ENCODE data around the gene USP34. TPM values are rescaled to one million over a fixed set of nuclear protein-coding genes. Genes with fewer than 3 reads are reported as not detected.

The USP34 gene
- total and polyA plus RNA-seq, 2 experiments from 2014 or later = 36.8 to 125 TPM

DNA sequence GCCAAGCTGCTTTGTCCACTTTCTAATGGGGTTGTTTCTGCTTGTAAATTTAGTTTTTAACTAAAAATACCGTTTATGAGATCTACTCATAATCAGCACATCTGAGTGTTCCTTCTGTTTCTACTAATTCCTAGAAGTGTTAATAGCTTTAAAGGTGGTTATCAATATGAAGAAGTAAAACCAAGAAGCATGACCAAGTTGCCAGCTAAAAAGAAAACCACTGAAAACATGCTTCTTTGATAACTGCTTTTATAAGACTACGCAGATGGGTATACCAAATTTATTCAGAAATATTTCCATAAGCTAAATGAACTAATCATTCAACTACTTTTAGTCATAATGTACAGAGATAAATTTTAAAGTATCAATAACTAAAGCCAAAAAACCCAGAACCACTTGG, 207.1 kb downstream of the USP34 start:
- Histone ChIP-seq H3K27ac (no peak overlapping the region), H3K79me2 (no peaks in the 10 kb centered on the region), H3K27me3 (no peaks in the 10 kb centered on the region), H3K4me1 (ENCODE audit: insufficient read depth) (no peaks in the 10 kb centered on the region), H3K4me3 (no peak overlapping the region), H3K4me2 (no peak overlapping the region), H3K9me2 (replicated peaks; ENCODE audit: insufficient read depth) (no peaks in the 10 kb centered on the region), H2AFZ (no peak overlapping the region), H3K9me3 (ENCODE audit: low read depth) (no peaks in the 10 kb centered on the region), H3K36me3 (replicated peaks; ENCODE audit: insufficient read depth, low read depth) (no peaks in the 10 kb centered on the region), H4K20me1 (ENCODE audit: insufficient read depth, poor library complexity, severe bottlenecking) (no peaks in the 10 kb centered on the region)
- DNase-seq (ENCODE audit: low spot score) = no peak
- no peak for TF ChIP-seq EZH2phosphoT487 (IDR thresholded peaks at IDR 0.05; ENCODE audit: low read depth, severe bottlenecking, unreplicated experiment)
- TF ChIP-seq EZH2 (IDR thresholded peaks at IDR 0.05; ENCODE audit: borderline replicate concordance) = no peak
- TF ChIP-seq, protein P1, sequence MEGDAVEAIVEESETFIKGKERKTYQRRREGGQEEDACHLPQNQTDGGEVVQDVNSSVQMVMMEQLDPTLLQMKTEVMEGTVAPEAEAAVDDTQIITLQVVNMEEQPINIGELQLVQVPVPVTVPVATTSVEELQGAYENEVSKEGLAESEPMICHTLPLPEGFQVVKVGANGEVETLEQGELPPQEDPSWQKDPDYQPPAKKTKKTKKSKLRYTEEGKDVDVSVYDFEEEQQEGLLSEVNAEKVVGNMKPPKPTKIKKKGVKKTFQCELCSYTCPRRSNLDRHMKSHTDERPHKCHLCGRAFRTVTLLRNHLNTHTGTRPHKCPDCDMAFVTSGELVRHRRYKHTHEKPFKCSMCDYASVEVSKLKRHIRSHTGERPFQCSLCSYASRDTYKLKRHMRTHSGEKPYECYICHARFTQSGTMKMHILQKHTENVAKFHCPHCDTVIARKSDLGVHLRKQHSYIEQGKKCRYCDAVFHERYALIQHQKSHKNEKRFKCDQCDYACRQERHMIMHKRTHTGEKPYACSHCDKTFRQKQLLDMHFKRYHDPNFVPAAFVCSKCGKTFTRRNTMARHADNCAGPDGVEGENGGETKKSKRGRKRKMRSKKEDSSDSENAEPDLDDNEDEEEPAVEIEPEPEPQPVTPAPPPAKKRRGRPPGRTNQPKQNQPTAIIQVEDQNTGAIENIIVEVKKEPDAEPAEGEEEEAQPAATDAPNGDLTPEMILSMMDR (IDR thresholded peaks at IDR 0.05; ENCODE audit: poor library complexity) = no peak
- 95% methylated on average over 2 of the region's 2 CpGs for WGBS (ENCODE audit: low lambda C conversion rate, missing lambda C conversion rate)

DNA sequence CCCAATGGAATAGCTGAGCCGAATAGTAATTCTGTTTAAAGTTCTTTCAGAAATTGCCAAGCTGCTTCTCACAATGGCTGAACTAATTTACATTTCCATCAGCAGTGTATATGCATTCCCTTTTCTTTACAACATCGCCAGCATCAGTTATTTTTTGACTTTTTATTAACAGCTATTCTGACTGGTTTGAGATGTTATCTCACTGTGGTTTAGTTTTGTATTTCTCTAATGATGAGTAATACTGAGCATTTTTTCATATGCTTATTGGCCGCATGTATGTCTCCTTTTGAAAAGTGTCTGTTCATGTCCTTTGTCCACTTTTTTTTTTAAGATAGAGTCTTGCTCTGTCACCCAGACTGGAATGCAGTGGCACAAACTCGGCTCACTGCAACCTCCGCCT, 208.2 kb downstream of the USP34 start:
- no peaks in the 10 kb centered on the region for H3K36me3 ChIP-seq (replicated peaks; ENCODE audit: insufficient read depth, low read depth)
- 97% methylated on average over 5 of the region's 5 CpGs for WGBS (ENCODE audit: low lambda C conversion rate, missing lambda C conversion rate)
- DNase-seq (ENCODE audit: low spot score) = no peak
- H3K9me2 ChIP-seq (replicated peaks; ENCODE audit: insufficient read depth) = no peaks in the 10 kb centered on the region
- no peaks in the 10 kb centered on the region for H3K79me2 ChIP-seq
- no peaks in the 10 kb centered on the region for H3K27me3 ChIP-seq
- no peak overlapping the region for H3K27ac ChIP-seq
- H2AFZ ChIP-seq = no peak overlapping the region
- no peaks in the 10 kb centered on the region for H3K4me1 ChIP-seq (ENCODE audit: insufficient read depth)
- no peaks in the 10 kb centered on the region for H3K9me3 ChIP-seq (ENCODE audit: low read depth)
- H3K4me2 ChIP-seq = no peak overlapping the region
- TF ChIP-seq EZH2 (IDR thresholded peaks at IDR 0.05; ENCODE audit: borderline replicate concordance) (no peak), EZH2phosphoT487 (IDR thresholded peaks at IDR 0.05; ENCODE audit: low read depth, severe bottlenecking, unreplicated experiment) (no peak)
- TF ChIP-seq, protein P1 (IDR thresholded peaks at IDR 0.05; ENCODE audit: poor library complexity) = no peak
- no peaks in the 10 kb centered on the region for H4K20me1 ChIP-seq (ENCODE audit: insufficient read depth, poor library complexity, severe bottlenecking)
- no peak overlapping the region for H3K4me3 ChIP-seq

DNA sequence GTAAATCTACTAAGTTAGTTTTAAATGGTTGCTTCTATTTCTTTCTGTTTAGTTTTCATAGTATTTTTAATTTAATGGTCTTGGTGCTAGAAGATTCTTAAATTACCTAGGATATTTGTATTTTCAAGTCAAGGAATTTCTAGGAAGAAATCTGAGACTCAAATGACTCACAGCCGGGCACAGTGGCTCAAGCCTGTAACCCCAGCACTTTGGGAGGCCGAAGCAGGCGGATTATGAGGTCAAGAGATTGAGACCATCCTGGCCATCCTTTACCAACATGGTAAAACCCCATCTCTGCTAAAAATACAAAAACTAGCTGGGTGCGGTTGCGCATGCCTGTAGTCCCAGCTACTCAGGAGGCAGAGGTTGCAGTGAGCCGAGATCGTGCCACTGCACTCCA, 213.4 kb downstream of the USP34 start:
- no peaks in the 10 kb centered on the region for H3K79me2 ChIP-seq
- no peaks in the 10 kb centered on the region for H3K27me3 ChIP-seq
- WGBS (ENCODE audit: low lambda C conversion rate, missing lambda C conversion rate) = 99% methylated on average over 7 of the region's 7 CpGs
- H3K9me2 ChIP-seq (replicated peaks; ENCODE audit: insufficient read depth) = no peaks in the 10 kb centered on the region
- no peak for DNase-seq (ENCODE audit: low spot score)
- no peaks in the 10 kb centered on the region for H3K4me1 ChIP-seq (ENCODE audit: insufficient read depth)
- H3K4me2 ChIP-seq = no peak overlapping the region
- H3K36me3 ChIP-seq (replicated peaks; ENCODE audit: insufficient read depth, low read depth) = no peaks in the 10 kb centered on the region
- no peak overlapping the region for H2AFZ ChIP-seq
- no peak overlapping the region for H3K27ac ChIP-seq
- no peaks in the 10 kb centered on the region for H3K9me3 ChIP-seq (ENCODE audit: low read depth)
- no peak overlapping the region for H3K4me3 ChIP-seq
- TF ChIP-seq, protein P1 (IDR thresholded peaks at IDR 0.05; ENCODE audit: poor library complexity) = no peak
- TF ChIP-seq EZH2phosphoT487 (IDR thresholded peaks at IDR 0.05; ENCODE audit: low read depth, severe bottlenecking, unreplicated experiment) = no peak
- TF ChIP-seq EZH2 (IDR thresholded peaks at IDR 0.05; ENCODE audit: borderline replicate concordance) = no peak
- H4K20me1 ChIP-seq (ENCODE audit: insufficient read depth, poor library complexity, severe bottlenecking) = no peaks in the 10 kb centered on the region

Measured in hepatocyte (in vitro differentiated cells).